K562 (cell line): Measurements from ENCODE around the gene ZDHHC3.

Experiments used
- CBX8 ChIP-seq: fragments of 200-600 bp; sonication (generic); IDR thresholded peaks from 2 replicates; pipeline ENCODE4 v1.6.1; 2012; ENCODE audit warnings: borderline replicate concordance, mixed run types, low read depth, mild to moderate bottlenecking, moderate library complexity, mixed read lengths, low read length, control low read depth, inconsistent platforms; ENCODE audit not compliant: poor library complexity, severe bottlenecking; ENCODE audit errors: extremely low read depth
- CEBPG ChIP-seq, 3 experiments: fragments of 200-800 bp in 1 of 3; sonication (Bioruptor generic) in 1 of 3; sonication (generic) in 1 of 3; formaldehyde crosslinking in 1 of 3; IDR thresholded peaks in 2 of 3; conservative IDR thresholded peaks in 1 of 3; 2 replicates each; pipeline versions ENCODE4 v1.6.1 to v1.8.0; 2016 to 2022; ENCODE audit warnings: missing compliant biosample characterization in 2 of 3, missing genetic modification characterization in 2 of 3, mild to moderate bottlenecking in 1 of 3, missing genetic modification reagents in 1 of 3
- CTCF ChIP-seq, 3 experiments: IDR thresholded peaks in 2 of 3; conservative IDR thresholded peaks in 1 of 3; 2 replicates each; pipeline ENCODE4 v1.5.1; 2011 to 2012; ENCODE audit warnings: low read length in 3 of 3, mild to moderate bottlenecking in 3 of 3, control low read depth in 2 of 3, improper control_type of control experiment in 1 of 3, inconsistent platforms in 1 of 3, low read depth in 1 of 3, mixed read lengths in 1 of 3, moderate library complexity in 1 of 3; ENCODE audit not compliant: insufficient read depth in 2 of 3
- E2F8 ChIP-seq: fragments of 450-650 bp; IDR thresholded peaks from 2 replicates; pipeline ENCODE4 v1.7.1; 2018; ENCODE audit warnings: mild to moderate bottlenecking, low read depth; ENCODE audit not compliant: partially characterized antibody
- EP300 ChIP-seq: IDR thresholded peaks from 2 replicates; pipeline ENCODE4 v1.6.1; 2012; ENCODE audit warnings: low read length, improper control_type of control experiment
- FOXA1 ChIP-seq: fragments of 450-650 bp; IDR thresholded peaks from 2 replicates; pipeline ENCODE4 v1.6.1; 2016; ENCODE audit warnings: mild to moderate bottlenecking, borderline replicate concordance
- HDAC6 ChIP-seq: IDR thresholded peaks from 2 replicates; pipeline ENCODE4 v1.6.1; 2012; ENCODE audit warnings: low read depth, mild to moderate bottlenecking, control low read depth, inconsistent platforms, low read length, moderate library complexity
- REST ChIP-seq, 2 experiments: fragments of 450-650 bp; formaldehyde crosslinking in 1 of 2; IDR thresholded peaks; 2 replicates each; pipeline versions ENCODE4 v1.4.0 to v1.6.1; 2014 to 2020; ENCODE audit warnings: mild to moderate bottlenecking in 2 of 2, borderline replicate concordance in 1 of 2, low read depth in 1 of 2
- SNAPC5 ChIP-seq: fragments of 250-450 bp; sonication (Bioruptor Pico); IDR thresholded peaks from 2 replicates; pipeline ENCODE4 v1.8.0; 2021; ENCODE audit warnings: moderate library complexity, mild to moderate bottlenecking, inconsistent platforms
- STAT6 ChIP-seq: sonication (generic); formaldehyde crosslinking; IDR thresholded peaks from 2 replicates; pipeline ENCODE4 v1.8.1; 2023; ENCODE audit warnings: mild to moderate bottlenecking, missing genetic modification reagents
- ZFP36 ChIP-seq: fragments of 150-350 bp; IDR thresholded peaks from 2 replicates; pipeline ENCODE4 v1.6.1; 2018; ENCODE audit warnings: low read length, low read depth; ENCODE audit not compliant: partially characterized antibody
- ZNF146 ChIP-seq: IDR thresholded peaks from one replicate; pipeline ENCODE4 v1.6.1; 2018; ENCODE audit warnings: missing compliant biosample characterization; ENCODE audit not compliant: unreplicated experiment
- ZNF512 ChIP-seq: IDR thresholded peaks from 2 replicates; pipeline ENCODE4 v1.6.1; 2016; ENCODE audit warnings: missing genetic modification characterization, missing compliant biosample characterization

- TF ChIP-seq CEBPG (CRISPR knock-in tag; IDR thresholded peaks at IDR 0.05) (no peak), CEBPG (tag; conservative IDR thresholded peaks at IDR 0.05 in 1 of 2, IDR thresholded peaks at IDR 0.05 in 1 of 2) (no peak), ZNF512 (tag) (no peak), CTCF (IDR thresholded peaks at IDR 0.05 in 2 of 3, conservative IDR thresholded peaks at IDR 0.05 in 1 of 3; ENCODE audit: insufficient read depth in 2 of 3, low read depth in 1 of 3, low read length in 3 of 3) (no peak), FOXA1 (no peak), E2F8 (no peak), CBX8 (no peak), REST (IDR thresholded peaks at IDR 0.05; ENCODE audit: borderline replicate concordance) (no peak), REST (CRISPR knock-in tag; IDR thresholded peaks at IDR 0.05; ENCODE audit: low read depth) (no peak), ZNF146 (CRISPR knock-in tag) (no peak), STAT6 (CRISPR knock-in tag) (no peak), EP300 (no peak), ZFP36 (no peak), SNAPC5 (CRISPR knock-in tag) (no peak), HDAC6 (no peak)
These were observed 41.8 kb upstream of the ZDHHC3 start for GRCh38 chr3:45017821-45018220.
